Activated T-cell treated with anti-CD3 and anti-CD28 coated beads for 4 hours (primary cell): ENCODE results near the gene NAV3.
"Not testable (repeated sequence)": the region's sequence is repeated elsewhere in the genome, so short reads cannot be mapped to it uniquely, and the experiment has no call there.

Experiments used
- DNase-seq: peaks from one replicate; pipeline ENCODE4 v3.0.0-alpha.2; 2020

NAV3 gene

GRCh38 chr12:78209846-78210505, 379.3 kb downstream of the NAV3 start:
- DNase-seq = no peak

- no peak for DNase-seq
These were observed 379.8 kb downstream of the NAV3 start for GRCh38 chr12:78210506-78210860.

GRCh38 chr12:78210894-78211302, 380.2 kb downstream of the NAV3 start:
- DNase-seq = no peak

GRCh38 chr12:78220811-78221210, 390.1 kb downstream of the NAV3 start:
- no peak for DNase-seq

- no peak for DNase-seq
These were observed 393.5 kb downstream of the NAV3 start for GRCh38 chr12:78224154-78224553.

GRCh38 chr12:78226763-78227162, 396.1 kb downstream of the NAV3 start:
- DNase-seq = no peak

GRCh38 chr12:78229591-78230101, 399.0 kb downstream of the NAV3 start:
- DNase-seq = no peak

GRCh38 chr12:78232756-78233155, 402.1 kb downstream of the NAV3 start:
- DNase-seq = no peak

GRCh38 chr12:78236264-78236663, 405.6 kb downstream of the NAV3 start:
- no peak for DNase-seq

- no peak for DNase-seq
These were observed 408.9 kb downstream of the NAV3 start for GRCh38 chr12:78239544-78239943.

GRCh38 chr12:78240827-78241226, 410.1 kb downstream of the NAV3 start:
- DNase-seq = no peak

- DNase-seq = no peak
These were observed 410.8 kb downstream of the NAV3 start for GRCh38 chr12:78241446-78241845.

GRCh38 chr12:78244916-78245507, 414.3 kb downstream of the NAV3 start:
- no peak for DNase-seq

GRCh38 chr12:78248321-78248720, 417.6 kb downstream of the NAV3 start:
- DNase-seq = no peak

GRCh38 chr12:78249578-78249977, 418.9 kb downstream of the NAV3 start:
- no peak for DNase-seq

- DNase-seq = not testable (repeated sequence)
These were observed 427.0 kb downstream of the NAV3 start for GRCh38 chr12:78257662-78258061.

- no peak for DNase-seq
These were observed 430.3 kb downstream of the NAV3 start for GRCh38 chr12:78260976-78261375.

GRCh38 chr12:78261901-78262300, 431.2 kb downstream of the NAV3 start:
- no peak for DNase-seq
